Measurements from ENCODE around the gene CHST11.

The CHST11 gene

DNA sequence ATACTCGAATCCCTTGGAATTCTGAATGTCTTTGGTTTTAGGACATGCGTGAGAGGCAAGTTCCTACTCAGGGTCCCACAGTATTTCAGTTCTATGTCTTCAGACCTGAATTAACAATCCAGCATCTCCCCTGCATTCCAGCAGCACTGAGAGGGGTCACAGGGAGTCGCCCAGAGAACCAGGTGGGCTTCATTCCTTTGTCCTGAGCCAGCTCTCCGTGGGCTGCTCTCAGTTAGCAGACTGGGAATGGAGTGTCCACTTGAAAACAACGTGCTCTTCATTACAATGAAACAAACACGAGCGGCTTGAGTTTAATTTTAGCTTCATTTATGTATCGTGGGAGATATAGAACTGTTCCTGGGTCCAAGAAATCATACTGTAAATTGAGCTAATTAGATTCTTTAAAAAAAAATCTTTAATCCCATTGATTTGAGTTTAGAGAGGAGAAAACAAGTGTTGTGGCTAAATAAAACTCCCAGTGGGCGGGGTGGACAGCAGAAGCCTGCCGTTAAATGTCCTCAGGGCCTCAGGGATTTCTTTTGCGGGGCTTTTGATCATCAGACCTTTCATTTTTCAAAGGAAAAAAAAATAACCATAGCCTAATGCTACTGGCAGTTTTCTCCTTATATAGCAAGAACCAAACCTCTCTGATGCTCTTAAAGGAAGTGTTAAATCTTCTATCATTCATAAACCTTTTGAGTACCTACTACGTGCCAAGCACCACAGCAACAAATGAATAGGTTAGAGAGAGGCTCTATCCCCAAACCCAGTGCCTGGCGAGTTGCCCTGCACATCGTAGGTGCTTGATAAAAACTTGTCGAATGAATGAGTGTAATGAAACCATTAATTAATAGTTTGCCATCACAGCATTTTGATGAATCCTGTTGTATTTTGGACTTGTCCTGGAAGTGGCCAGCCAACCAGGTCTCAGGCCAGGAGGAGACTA is 140.4 kb downstream of the CHST11 start:
- H3K9me2 ChIP-seq (replicated peaks; ENCODE audit: insufficient read depth, low read length), result no peaks in the 10 kb centered on the region
- H3K9ac ChIP-seq (ENCODE audit: low read length), result no peak overlapping the region
- no peaks in the 10 kb centered on the region for H3K9me3 ChIP-seq (ENCODE audit: insufficient read depth, low read length)
- H3K27me3 ChIP-seq (ENCODE audit: low read length), result no peaks in the 10 kb centered on the region
- H2AFZ ChIP-seq (ENCODE audit: low read depth, low read length, severe bottlenecking), result no peak overlapping the region
- H4K20me1 ChIP-seq (ENCODE audit: low read depth, low read length), result no peaks in the 10 kb centered on the region
- H3K36me3 ChIP-seq (ENCODE audit: low read length), result no peaks in the 10 kb centered on the region
- no peak overlapping the region for H3K4me2 ChIP-seq (ENCODE audit: low read depth, low read length, poor library complexity, severe bottlenecking)
- H3K79me2 ChIP-seq (ENCODE audit: insufficient read depth, low read length), result no peaks in the 10 kb centered on the region
- no peak overlapping the region for H3K27ac ChIP-seq (ENCODE audit: low read depth, low read length)
- H3K4me3 ChIP-seq (ENCODE audit: insufficient read depth, low read length, poor library complexity, severe bottlenecking), result no peak overlapping the region
- no peak for TF ChIP-seq EZH2phosphoT487 (conservative IDR thresholded peaks at IDR 0.05; ENCODE audit: low read length)
- TF ChIP-seq, protein P1, sequence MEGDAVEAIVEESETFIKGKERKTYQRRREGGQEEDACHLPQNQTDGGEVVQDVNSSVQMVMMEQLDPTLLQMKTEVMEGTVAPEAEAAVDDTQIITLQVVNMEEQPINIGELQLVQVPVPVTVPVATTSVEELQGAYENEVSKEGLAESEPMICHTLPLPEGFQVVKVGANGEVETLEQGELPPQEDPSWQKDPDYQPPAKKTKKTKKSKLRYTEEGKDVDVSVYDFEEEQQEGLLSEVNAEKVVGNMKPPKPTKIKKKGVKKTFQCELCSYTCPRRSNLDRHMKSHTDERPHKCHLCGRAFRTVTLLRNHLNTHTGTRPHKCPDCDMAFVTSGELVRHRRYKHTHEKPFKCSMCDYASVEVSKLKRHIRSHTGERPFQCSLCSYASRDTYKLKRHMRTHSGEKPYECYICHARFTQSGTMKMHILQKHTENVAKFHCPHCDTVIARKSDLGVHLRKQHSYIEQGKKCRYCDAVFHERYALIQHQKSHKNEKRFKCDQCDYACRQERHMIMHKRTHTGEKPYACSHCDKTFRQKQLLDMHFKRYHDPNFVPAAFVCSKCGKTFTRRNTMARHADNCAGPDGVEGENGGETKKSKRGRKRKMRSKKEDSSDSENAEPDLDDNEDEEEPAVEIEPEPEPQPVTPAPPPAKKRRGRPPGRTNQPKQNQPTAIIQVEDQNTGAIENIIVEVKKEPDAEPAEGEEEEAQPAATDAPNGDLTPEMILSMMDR (IDR thresholded peaks at IDR 0.05; ENCODE audit: insufficient read depth, low read length, poor library complexity, severe bottlenecking), result no peak
- H3F3A ChIP-seq (ENCODE audit: insufficient read depth), result no peaks in the 10 kb centered on the region

DNA sequence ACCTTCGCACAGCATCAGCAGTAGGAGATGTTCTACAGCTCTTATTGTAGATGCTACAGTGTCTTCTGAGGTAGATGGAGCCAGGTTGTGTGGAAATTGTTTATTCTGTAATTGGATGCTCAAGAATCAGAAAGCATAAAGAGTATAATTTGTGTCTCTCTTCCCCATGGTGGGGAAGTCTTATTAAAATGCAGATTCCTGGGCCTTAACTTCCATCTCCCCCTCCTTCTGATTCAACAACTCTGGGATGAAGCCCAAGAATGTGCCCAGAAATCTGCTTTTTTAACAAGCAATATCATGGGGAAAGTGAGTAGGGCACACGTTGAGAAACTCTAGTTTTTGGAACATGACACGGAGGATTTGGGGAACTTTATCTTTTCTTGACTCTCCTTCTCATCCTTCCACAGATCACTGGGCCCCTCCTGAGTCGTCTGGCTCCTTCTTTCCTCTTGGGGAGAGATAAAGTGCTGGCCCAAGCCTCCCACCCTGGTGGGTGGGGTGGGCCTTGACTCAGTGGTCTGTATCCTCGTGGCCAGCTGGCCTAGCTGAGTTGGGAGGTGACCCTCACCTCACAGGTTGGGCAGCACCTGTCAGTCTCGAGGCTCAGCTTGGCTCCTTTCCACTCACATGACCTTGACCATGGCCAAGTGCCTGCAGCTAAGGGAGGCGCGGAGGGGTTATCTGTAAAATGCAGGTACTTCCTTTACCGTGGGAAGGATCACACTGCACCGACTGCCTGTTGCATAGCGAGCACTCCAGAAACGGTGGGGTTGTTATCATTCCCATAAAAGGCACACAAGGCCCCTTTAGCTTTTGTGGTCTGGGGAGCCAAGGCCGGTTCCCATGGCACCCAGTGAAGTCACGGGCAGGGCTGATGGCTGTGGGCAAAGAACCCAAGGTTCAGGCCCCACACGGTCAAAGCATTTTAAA is 141.9 kb downstream of the CHST11 start:
- TF ChIP-seq EZH2phosphoT487 (conservative IDR thresholded peaks at IDR 0.05; ENCODE audit: low read length), result no peak
- TF ChIP-seq, protein P1 (IDR thresholded peaks at IDR 0.05; ENCODE audit: insufficient read depth, low read length, poor library complexity, severe bottlenecking), result no peak
- no peak overlapping the region for H2AFZ ChIP-seq (ENCODE audit: low read depth, low read length, severe bottlenecking)
- H3K9me3 ChIP-seq (ENCODE audit: insufficient read depth, low read length), result no peaks in the 10 kb centered on the region
- H3K79me2 ChIP-seq (ENCODE audit: insufficient read depth, low read length), result no peaks in the 10 kb centered on the region
- no peaks in the 10 kb centered on the region for H3K36me3 ChIP-seq (ENCODE audit: low read length)
- H4K20me1 ChIP-seq (ENCODE audit: low read depth, low read length), result no peaks in the 10 kb centered on the region
- H3F3A ChIP-seq (ENCODE audit: insufficient read depth), result no peaks in the 10 kb centered on the region
- no peak overlapping the region for H3K4me3 ChIP-seq (ENCODE audit: insufficient read depth, low read length, poor library complexity, severe bottlenecking)
- no peak overlapping the region for H3K27ac ChIP-seq (ENCODE audit: low read depth, low read length)
- H3K9me2 ChIP-seq (replicated peaks; ENCODE audit: insufficient read depth, low read length), result no peaks in the 10 kb centered on the region
- no peak overlapping the region for H3K4me2 ChIP-seq (ENCODE audit: low read depth, low read length, poor library complexity, severe bottlenecking)
- H3K9ac ChIP-seq (ENCODE audit: low read length), result no peak overlapping the region
- H3K27me3 ChIP-seq (ENCODE audit: low read length), result no peaks in the 10 kb centered on the region

DNA sequence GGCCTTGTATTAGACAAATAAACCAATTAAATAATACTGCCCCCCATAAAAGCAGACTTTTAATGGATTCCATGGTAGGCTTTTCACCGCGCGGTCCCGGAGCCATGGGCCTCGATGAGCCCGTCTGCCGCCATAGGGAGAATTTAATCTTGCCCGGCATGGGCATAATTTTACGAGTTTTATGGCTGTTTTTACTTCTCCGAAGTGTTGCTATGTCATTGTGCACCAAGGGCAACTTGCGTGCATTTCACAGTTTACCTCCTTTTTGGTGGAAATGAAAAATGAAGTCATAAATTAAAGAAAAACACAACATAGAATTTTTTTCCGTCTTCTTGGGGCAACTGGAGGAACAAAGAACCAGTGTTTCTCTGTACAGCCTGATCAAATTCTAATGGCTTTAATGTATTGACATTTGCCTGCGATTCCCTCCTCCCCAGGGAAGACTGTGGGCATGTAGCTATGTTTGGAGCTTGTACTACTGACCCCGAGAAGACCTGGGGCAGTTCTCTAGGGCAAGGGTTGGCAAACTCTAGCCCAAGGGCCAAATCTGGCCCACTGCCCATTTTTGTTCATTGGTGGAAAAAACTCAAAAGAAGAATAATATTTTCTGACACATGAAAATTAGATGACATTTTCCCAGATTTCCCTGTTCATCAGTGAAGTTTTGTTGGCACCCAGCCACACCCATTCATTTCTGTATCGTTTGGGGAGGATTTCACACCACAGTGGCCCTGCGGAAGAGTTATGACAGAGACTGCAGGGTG is 142.7 kb downstream of the CHST11 start:
- TF ChIP-seq, protein P1 (IDR thresholded peaks at IDR 0.05; ENCODE audit: insufficient read depth, low read length, poor library complexity, severe bottlenecking), result no peak
- no peak for TF ChIP-seq EZH2phosphoT487 (conservative IDR thresholded peaks at IDR 0.05; ENCODE audit: low read length)
- no peaks in the 10 kb centered on the region for H3K9me2 ChIP-seq (replicated peaks; ENCODE audit: insufficient read depth, low read length)
- no peaks in the 10 kb centered on the region for H3F3A ChIP-seq (ENCODE audit: insufficient read depth)
- H3K27me3 ChIP-seq (ENCODE audit: low read length), result no peaks in the 10 kb centered on the region
- H4K20me1 ChIP-seq (ENCODE audit: low read depth, low read length), result no peaks in the 10 kb centered on the region
- no peak overlapping the region for H3K27ac ChIP-seq (ENCODE audit: low read depth, low read length)
- H3K9me3 ChIP-seq (ENCODE audit: insufficient read depth, low read length), result no peaks in the 10 kb centered on the region
- no peaks in the 10 kb centered on the region for H3K79me2 ChIP-seq (ENCODE audit: insufficient read depth, low read length)
- no peak overlapping the region for H3K4me3 ChIP-seq (ENCODE audit: insufficient read depth, low read length, poor library complexity, severe bottlenecking)
- H2AFZ ChIP-seq (ENCODE audit: low read depth, low read length, severe bottlenecking), result no peak overlapping the region
- H3K9ac ChIP-seq (ENCODE audit: low read length), result no peak overlapping the region
- H3K4me2 ChIP-seq (ENCODE audit: low read depth, low read length, poor library complexity, severe bottlenecking), result no peak overlapping the region
- no peaks in the 10 kb centered on the region for H3K36me3 ChIP-seq (ENCODE audit: low read length)
